Measurements from ENCODE around the gene AREL1.

Gene AREL1

GRCh38 chr14:74630881-74631690 lies 81.8 kb downstream of the AREL1 start:
- DNase-seq = no peak

- no peak for DNase-seq
Observed at GRCh38 chr14:74628418-74628817, 84.5 kb downstream of the AREL1 start.

GRCh38 chr14:74627076-74627475 lies 85.8 kb downstream of the AREL1 start:
- no peak for DNase-seq

GRCh38 chr14:74622257-74622656 lies 90.6 kb downstream of the AREL1 start:
- DNase-seq = no peak

GRCh38 chr14:74621556-74621955 lies 91.3 kb downstream of the AREL1 start:
- DNase-seq = no peak

- DNase-seq = no peak
Observed at GRCh38 chr14:74620923-74621322, 92.0 kb downstream of the AREL1 start.

- DNase-seq = no peak
Observed at GRCh38 chr14:74620497-74620921, 92.4 kb downstream of the AREL1 start.

GRCh38 chr14:74619672-74620131 lies 93.2 kb downstream of the AREL1 start:
- DNase-seq = no peak

GRCh38 chr14:74618078-74618952 lies 94.6 kb downstream of the AREL1 start:
- DNase-seq = peak; percentile 76

- no peak for DNase-seq
Observed at GRCh38 chr14:74616996-74617700, 95.7 kb downstream of the AREL1 start.

GRCh38 chr14:74616507-74616906 lies 96.4 kb downstream of the AREL1 start:
- peak; percentile 43 for DNase-seq

- no peak for DNase-seq
Observed at GRCh38 chr14:74615735-74616134, 97.1 kb downstream of the AREL1 start.

- no peak for DNase-seq
Observed at GRCh38 chr14:74614508-74615495, 98.1 kb downstream of the AREL1 start.

- DNase-seq = no peak
Observed at GRCh38 chr14:74613211-74613914, 99.5 kb downstream of the AREL1 start.

- DNase-seq = peak; percentile 85
Observed at GRCh38 chr14:74612350-74613021, 100.4 kb downstream of the AREL1 start.

GRCh38 chr14:74611650-74612349 lies 101.1 kb downstream of the AREL1 start, which contains the start of gene LTBP2:
Gene LTBP2 (minus strand): TSS chr14:74612237. CDS start chr14:74611944, 293 bp downstream.
- no peak for DNase-seq

Measured in CD4-positive, alpha-beta T cell treated with Interleukin-15 for 1 hour (primary cell).